ENCODE results near the gene RGL4.

DNA sequence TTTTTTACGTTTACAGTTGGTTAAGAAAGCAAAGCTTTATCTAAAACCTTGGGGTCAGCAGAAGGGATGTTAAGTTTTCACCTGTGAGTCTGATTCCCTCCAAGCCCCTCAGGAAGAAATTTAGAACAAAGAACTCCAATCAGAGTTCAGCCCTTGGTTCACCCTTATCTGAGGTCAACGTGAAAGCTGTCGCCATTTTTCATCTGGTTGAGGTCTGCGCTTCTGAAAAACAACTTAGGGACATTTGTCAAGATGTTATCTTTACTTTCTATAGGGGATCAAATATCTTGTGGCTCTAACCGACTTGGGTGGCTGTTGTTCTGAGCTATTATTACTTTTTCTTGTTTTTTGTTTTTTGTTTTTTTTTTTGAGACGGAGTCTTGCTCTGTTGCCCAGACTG is 30.0 kb downstream of the RGL4 start:
- TF ChIP-seq CTCF (IDR thresholded peaks at IDR 0.05; ENCODE audit: insufficient read depth, low read depth, low read length): no peak
- no peak for TF ChIP-seq EZH2 (IDR thresholded peaks at IDR 0.05; ENCODE audit: insufficient read depth, low read length)

All from astrocyte (in vitro differentiated cells and primary cell).